ENCODE results near the gene PGC.

The PGC gene

DNA sequence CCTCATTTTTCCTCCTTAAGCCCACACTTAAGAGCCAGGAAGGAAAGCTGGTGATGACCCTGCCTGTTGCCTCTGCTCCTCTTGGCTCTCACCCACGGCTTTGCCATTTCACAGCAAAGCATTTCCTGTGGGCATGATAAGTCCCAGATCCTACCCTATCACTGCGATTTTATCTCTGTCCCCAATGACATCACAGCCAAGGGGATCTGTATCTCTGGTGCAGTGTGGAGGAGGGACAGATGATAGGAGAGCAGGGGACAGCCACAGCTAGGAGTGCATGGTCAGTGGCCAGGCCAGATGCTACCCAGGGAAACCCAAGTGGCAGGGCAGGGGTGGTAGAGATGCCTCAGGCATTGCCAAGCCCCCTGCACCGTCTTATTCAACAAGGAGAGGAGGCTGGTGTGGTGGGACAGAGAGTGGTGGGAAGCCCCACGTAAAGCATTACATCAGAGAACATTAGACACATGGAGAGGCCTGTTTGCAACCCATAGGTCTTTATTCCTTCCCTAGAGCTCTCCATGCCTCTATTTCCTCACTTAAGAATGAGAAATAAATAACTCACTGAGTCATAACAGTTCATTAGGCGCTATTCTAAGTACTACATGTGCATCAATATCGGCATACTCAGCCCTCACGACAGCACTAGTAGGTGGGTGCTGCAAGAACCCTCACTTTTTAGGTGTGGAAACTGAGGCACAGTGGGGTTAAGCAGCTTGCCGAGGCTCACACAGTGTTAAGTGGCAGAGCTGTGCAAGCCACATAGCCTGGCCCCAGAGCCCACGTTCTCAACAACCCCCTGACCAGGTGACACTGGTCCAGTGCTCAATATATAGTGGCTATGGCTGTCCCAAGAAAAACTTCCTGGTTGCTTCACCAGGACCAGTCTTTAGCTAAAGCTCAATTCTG, 16.4 kb downstream of the PGC start:
- no peak for DNase-seq (ENCODE audit: low read depth in 3 of 3)

DNA sequence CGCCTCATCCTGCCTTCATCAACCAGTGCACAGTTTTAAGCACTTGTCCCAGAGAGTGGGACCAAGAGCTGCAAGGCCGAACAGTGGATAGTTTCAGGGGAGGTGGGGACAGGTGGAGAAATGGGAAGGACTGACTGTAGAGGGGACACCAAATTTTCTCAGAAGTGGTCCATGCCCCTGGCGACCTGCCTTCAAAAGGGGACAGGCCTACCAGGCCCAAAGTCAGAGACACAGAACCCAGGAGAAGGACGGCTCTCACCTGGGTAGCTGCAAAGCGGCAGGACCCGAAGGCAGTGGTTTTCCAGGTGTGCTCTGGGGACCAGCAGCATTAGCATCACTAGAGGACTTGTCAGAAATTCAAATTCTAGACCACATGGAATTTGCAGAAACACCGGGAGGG, 17.6 kb downstream of the PGC start:
- DNase-seq (ENCODE audit: low read depth in 3 of 3), result no peak

DNA sequence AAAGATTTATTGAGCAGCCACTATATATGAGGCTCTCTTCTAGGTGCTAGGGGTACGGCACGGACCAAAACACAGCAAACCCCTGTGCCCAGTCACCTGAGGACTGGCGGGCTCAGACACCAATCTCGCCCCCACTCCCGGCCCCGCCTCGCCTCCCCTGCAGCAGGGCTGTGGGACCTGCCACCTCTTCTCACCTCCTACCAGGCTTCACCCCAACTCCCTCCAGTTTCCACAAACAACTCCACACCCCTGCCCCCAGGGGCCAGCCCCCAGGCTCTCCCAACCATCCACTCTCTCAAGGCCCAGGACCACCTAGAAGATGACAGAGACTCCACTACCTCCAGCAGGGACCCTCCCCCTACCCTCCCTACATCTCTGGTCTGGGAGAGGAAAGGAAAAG, 18.2 kb downstream of the PGC start:
- DNase-seq (ENCODE audit: low read depth in 3 of 3), result no peak

DNA sequence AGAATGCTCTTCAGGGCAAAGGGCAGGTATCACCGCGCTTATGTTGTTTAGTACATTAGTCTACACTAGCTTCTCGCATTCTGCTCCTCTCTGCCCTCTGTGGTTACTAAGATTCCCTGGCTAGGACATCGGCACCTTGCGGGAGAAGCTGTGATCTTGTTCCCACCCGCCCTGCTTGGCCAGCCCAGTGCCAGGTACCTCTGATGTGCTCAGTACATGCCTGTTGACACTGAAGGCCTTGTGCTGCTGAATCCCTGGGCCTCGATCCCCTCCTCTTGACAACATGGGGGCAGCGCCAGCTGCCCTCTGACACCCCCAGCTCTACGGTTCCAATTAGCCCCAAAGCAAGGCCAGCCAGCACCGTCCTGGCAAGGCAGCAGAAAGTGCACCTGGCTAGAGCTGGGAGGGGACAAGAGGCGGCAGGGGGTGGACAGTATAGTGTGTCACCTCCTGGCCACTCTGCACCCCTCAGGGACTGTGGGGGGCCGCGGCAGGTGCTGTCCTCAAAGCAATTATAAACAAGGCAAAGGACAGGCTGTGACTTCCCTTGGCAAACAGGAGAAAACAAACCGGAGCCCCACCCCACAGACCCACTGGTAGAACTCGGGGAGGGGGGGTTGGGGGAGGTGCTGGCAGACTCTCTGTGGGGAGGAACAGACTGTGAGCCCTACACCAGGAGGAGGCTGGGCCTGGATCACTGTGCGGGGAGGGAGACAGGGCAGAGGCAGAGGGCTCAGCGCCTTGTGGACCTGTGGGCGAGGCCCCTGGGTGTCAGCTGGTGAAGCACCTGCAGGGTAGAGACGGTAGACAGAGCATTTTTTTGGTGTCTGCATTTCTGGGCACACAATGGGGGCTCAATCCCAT, 18.9 kb downstream of the PGC start:
- no peak for DNase-seq (ENCODE audit: low read depth in 3 of 3)

DNA sequence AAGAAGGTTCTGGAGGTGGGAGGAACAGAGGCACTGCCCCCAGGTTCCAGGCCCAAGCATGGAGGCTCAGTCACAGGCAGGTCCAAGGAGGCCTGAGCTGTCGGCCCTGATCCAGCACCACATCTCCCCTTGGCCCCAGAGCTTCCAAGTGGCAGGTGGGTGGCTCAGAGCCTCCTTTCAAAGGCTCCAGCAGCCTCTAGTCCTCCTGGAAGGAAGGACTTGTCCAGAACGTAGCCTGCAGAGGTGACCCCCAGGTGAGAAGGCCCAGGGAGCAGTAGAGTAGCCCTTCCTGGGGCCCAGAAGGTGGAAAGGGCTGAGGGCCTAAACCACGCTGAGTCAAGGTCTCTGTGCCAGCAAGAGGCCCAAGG, 19.5 kb downstream of the PGC start:
- no peak for DNase-seq (ENCODE audit: low read depth in 3 of 3)

DNA sequence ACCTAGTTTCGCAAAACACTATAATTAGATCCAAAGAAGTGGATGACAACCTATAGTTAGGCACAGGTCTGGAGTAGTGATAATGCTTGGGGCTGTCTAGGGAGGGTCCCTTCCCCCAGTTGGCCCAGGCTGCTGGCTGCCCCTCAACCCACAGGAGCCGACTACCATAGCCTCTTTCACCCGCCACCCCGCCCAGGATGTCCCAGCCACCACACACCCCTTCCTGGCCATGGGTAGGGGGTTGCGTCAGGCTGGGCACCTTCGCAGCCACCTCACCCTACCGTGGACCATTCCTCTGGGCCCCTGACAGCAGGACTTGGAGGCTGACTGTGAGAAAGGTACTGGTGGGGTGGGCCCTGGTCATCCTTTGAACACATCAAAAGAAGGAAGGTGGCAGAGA, 20.3 kb downstream of the PGC start:
- no peak for DNase-seq (ENCODE audit: low read depth in 3 of 3)

DNA sequence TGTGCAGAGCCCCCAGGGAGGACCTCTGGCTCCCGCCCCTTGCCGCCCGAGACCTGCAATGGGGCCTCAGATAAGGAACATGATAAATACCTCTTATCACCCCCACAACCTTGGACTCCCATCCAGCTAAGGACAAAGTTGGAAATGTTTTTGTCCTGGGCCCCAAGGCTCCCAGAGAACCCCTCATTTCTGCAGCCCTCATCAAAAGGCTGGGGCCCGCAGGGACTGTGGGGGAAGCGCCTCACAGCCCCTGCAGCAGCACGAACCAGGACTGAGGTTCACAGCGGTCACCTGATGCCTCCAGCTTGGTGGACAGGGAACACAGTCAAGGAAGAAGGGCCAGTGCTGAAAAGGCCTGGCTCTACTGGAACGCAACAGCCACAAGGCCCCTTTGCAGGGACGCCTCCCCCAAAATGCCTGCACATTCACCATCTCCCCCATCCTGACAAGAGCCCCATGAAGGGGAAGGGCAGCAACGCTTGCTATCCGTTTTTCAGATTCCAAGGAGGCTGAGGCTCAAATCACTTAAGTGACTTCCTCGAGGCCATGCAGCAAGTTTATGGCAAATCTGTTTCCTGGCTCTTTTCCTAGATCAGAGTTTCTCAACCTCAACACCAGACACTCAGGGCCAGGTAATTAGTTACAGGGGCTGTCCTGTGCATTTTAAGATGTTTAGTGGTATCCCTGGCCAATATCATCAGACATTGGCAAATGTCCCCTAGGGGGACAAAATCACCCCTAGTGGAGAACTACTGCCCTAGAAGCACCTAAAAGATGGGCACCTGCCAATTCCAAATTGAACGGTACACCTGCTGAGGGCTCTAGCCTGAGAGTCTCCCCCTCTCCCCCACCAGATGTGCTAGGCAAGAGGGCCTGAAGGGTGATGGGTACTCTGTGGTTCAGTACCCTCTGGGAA, 22.4 kb downstream of the PGC start:
- no peak for DNase-seq (ENCODE audit: low read depth in 3 of 3)

DNA sequence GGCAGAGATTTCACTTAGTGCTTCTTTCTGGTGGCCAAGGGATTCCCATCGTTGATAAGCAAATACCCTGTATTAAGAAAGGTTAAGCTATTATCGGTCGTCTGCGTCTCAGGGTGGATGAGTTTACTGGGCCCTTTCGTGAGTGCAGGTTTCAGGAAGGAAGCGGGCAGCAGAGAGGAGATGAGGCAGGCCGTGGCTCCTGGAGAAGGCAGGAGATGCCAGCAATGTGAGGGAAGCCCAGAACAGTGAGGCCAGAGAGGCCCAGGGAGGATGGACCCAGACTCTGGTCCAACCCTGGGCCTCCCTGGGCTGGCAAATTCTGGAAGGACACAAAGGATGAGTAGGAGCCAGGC, 23.0 kb downstream of the PGC start:
- no peak for DNase-seq (ENCODE audit: low read depth in 3 of 3)

DNA sequence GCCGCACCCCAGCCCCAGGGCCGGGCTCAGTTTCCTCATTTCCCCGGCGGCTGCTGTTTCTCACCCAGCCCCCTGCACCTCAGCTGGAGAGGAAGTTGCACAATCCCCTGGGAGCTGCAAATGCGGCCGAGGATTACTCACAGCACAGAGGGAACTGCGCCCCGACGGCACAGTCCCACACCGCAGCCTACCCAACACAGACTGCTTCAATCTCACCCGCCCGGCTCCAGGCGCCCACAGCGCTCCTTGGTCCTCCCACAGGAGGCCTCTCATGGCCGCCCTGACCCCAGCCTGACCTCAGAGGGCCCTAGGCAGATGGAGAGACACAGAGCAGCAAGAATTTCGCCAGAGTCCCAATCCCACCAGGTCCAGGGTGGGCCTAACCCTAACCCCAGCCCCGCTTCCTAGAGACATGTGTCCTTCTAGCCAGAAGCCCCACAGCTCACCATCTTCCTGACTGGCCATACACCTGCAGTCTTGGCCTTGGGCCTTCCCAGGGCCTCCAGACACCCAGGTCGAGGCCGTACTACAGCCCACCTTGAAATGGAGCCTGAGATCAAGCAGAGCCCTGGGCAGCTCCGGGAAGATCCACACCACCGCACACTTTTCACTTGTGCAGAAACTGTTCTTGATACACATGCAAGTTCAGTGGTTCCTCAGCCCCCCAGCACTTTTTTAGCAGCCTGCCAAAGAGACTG, 23.5 kb downstream of the PGC start:
- DNase-seq (ENCODE audit: low read depth in 3 of 3), result no peak

DNA sequence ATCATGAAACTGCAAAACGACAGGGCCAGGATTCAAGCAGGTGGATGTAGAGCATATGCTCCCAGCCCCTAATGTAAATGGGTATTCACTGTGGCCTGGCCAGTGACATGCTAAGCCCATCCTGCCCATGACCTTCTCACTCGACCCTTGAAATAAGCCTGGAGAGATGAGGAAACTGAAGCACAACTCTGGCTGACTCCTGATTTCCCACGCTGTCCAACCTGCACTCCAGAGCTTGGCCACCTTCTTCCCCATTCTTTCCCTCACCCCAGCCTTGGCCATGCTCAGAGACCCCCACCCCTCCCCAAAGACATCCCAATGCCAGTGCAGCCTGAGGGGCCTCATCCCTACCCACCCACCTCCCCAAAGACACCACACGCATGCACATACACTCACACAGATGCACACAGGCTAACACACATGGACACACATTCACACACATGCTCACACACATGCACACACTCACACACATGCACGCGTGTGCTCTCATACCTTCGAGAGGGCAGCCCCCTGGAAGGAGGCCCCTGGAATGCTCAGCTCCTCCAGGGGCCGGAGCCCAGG, 24.1 kb downstream of the PGC start:
- DNase-seq (ENCODE audit: low read depth in 3 of 3), result no peak

DNA sequence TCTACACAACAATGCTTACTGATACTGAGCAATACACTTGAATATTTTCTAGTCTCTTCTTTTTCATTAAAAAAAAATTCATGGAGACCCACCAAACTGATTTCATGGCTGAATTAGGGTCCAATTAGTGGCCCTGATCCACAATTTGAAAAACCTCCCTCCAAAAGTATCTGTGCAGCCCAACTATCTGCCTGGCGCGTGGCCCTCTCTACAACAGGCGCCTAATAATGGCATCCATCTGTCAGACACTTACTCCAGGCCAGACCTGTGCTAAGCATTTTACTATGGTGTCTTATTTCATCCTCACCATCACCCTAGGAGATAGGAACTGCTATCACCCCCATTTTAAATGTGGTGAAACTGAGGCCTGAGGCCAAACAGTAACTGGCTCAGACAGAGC, 25.8 kb downstream of the PGC start:
- no peak for DNase-seq (ENCODE audit: low read depth in 3 of 3)

DNA sequence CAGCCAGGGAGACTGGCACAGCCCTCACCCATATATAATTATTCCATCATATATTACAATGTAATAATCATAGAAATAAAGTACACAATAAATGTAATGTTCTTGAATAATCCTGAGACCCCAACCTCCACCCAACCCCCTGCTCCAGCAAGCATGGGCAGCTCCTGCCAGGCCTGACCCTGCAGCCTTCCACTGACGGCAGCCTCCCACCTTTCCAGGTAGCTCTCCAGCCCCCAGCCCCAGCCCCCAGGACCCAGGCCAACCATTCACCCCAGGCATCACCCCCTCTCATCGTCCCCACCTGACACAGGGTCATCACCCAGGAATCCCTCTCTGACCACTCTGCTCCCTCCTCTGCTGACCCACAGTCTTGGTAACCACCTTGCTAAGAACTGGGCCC, 26.4 kb downstream of the PGC start:
- DNase-seq (ENCODE audit: low read depth in 3 of 3), result no peak

DNA sequence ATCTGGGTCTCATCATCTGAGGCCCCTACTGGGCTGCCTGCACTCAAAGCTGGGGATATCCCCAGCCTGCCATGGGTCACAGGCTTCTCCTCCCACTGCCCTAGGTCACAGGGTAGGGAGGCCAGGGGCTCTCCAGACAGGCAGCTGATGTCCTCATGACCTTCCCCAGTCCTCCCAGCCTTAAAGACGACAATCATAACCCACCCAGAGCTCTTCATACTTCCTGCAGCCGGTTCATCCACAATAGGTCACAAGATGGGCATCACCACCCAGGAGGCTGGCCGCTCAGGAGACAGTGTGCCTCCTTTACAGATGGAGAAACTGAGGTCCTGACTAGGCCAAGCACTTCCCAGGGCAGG, 27.0 kb downstream of the PGC start:
- no peak for DNase-seq (ENCODE audit: low read depth in 3 of 3)

DNA sequence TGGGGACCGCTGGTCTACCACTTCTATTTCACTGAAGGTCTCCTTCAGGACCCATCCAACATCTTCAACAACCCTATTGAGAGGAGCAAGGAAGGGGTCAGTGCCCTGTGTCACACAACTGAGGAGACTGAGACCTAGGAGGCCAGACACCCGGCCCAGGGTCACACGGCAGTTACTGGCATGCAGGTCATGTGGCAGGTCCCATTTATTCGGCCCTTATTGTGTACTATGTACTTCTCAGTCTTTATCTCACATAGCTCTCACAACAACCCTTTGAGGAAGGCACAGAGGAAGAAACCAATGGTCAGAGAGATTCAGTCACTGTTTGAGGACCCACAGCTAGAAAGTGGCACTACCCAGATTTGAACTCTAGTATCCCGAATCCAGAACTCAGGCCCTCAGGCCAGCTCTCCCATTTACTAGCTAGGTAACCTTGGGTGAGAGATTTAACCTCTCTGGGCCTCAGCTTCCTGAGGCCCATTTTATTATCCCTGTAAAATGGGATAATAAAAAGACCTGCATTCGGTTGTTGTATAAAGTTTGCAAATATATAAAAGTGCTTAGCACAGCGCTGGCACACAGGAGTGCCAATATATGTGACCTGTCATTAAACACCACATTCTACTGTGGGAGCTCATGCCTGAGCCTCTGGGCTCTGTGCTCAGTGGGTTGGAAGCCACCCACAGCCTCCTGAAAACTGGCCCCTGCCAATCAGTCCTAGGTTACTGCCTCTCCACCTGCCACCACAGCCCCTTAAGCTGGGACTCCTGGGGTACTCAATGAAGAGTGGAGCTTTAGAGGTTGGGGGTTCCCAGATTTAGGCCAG, 27.5 kb downstream of the PGC start:
- no peak for DNase-seq (ENCODE audit: low read depth in 3 of 3)

DNA sequence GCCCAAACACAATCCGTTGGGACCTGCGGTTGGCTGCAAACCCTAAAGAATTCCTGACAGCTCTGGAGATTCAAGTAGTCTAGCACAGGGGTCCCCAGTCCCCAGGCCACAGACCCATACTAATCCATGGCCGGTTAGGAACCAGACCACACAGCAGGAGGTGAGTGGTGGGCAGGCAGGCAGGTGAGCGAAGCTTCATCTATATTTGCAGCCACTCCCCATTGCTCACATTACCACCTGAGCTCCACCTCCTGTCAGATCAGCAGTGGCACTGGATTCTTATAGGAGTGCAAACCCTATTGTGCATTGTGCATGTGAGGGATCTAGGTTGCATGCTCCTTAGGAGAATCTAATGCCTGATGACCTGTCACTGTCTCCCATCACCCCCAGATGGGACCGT, 28.4 kb downstream of the PGC start:
- no peak for DNase-seq (ENCODE audit: low read depth in 3 of 3)

DNA sequence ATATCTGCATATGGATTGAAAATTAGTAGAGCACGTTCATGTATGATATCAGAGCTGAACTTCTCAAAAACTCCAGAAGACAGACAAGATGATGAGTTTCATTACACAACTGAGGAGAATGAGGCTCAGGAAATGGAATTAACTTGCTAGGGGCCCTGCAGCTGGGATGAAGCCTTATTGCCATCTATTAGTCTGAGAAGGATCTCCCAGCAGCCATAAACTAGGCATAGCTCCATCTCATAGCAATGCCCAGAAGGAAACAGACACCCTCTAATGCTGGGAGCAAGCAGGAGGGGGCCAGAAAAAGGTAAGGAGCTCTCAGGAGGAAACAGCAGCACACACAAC, 29.8 kb downstream of the PGC start:
- DNase-seq (ENCODE audit: low read depth in 3 of 3), result no peak

DNA sequence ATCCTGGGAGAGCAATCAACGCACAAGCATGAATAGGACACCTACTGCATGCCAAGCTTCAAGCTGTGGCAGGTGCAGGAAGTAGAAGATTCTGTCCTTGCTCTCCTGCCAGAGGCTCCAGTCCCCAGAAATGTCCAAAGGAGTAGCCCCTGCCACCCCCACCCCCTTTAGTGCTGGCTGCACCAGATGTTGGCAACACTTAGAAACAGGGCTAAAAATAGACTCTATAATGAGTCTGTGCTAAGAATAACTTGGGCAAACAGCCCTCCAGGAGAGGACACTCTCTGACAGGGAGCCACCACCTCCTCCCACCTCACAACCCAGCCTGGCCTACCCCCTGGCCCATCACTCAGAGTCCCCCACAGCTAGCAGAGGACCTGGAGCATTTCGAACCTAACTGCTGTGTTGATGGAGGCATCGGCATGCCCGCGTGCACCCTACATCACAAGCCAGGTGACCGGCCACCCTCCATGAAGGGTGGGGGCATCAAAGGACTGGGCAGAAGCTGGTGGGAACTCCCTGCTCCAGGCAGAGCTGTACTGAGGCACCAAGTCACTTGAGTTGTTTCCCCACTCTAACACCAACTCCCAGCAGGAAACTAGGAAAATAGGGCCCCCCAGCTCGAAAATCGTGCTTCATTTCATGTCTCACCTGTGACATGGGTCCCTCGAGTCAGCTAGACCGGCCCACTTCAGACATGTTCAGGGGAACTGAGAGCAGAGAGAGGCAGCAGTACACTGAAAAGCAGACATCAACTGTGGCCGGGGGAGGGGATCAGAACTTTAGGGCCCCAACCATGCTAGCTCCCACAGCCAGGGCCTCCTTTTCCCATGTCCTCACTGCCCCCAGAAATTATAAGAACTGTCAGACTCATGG, 30.4 kb downstream of the PGC start:
- no peak for DNase-seq (ENCODE audit: low read depth in 3 of 3)

DNA sequence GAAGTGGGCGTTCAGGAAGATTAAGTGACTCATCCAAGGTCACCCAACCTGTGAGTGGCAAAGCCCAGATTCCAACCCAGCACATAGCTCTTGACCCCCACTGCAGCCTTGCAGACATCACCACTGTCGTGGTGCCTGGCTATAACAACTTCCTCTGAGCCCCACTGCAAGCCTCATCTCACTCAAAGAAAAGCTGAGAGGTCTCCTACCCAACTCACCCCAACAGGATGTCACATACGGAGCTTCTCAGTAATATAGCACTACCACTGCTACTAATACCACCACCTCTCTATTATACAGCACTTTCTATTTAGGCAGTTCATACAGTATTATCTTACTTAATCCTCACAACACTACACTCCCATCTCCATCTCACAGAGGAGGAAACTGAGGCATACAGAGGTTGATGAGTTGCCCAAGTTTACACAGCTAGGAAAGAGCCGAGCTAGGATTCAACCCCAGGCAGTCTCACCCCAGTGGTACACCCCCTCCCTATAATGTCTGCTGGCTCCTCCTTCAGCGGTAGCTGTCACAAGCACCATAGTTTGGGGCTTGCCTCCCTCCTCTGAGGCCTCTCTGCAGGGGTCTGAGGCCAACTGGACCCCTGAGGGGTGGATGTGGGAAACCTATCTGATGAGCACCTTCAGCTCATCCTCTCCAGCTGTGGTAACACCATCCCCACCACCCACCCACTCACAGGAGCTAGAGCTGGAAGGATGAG, 31.2 kb downstream of the PGC start:
- DNase-seq (ENCODE audit: low read depth in 3 of 3), result no peak
